Lung (tissue), 12 donors: ENCODE results near the gene REC114. TPM values are rescaled to one million over a fixed set of nuclear protein-coding genes. Genes with fewer than 3 reads are reported as not detected.

Source experiments
- ATAC-seq: fragments of 200-7000 bp; cut with Tn5 transposase; one replicate; pipeline ENCODE4 v1.9.1; 2020; ENCODE audit warnings: moderate number of reproducible peaks; ENCODE audit not compliant: insufficient read depth, low FRiP score
- DNase-seq, 3 donors: peaks; one replicate each; pipeline ENCODE4 v3.0.0-alpha.2; 2013 to 2017
- H3K27ac ChIP-seq, 2 donors: one replicate each; pipeline ENCODE4 v1.5.1; 2013; ENCODE audit warnings: mild to moderate bottlenecking in 2 of 2, moderate library complexity in 2 of 2, control low read depth in 1 of 2, inconsistent platforms in 1 of 2, low read depth in 1 of 2, low read length in 1 of 2
- H3K27me3 ChIP-seq, 3 donors: one replicate each; pipeline ENCODE4 v1.5.1; 2013; ENCODE audit warnings: low read length in 2 of 3; ENCODE audit not compliant: control insufficient read depth in 3 of 3, insufficient read depth in 3 of 3
- H3K36me3 ChIP-seq, 4 donors: one replicate each; pipeline ENCODE4 v1.5.1; 2013; ENCODE audit warnings: low read length in 4 of 4, mild to moderate bottlenecking in 1 of 4, moderate library complexity in 1 of 4; ENCODE audit not compliant: control insufficient read depth in 4 of 4, insufficient read depth in 4 of 4
- H3K4me1 ChIP-seq, 5 donors: one replicate each; pipeline ENCODE4 v1.5.1; 2013; ENCODE audit warnings: low read length in 5 of 5, mild to moderate bottlenecking in 2 of 5, moderate library complexity in 1 of 5; ENCODE audit not compliant: control insufficient read depth in 5 of 5, insufficient read depth in 5 of 5
- H3K4me3 ChIP-seq: one replicate; pipeline ENCODE4 v1.5.1; 2013; ENCODE audit warnings: mild to moderate bottlenecking, control low read depth, moderate library complexity
- H3K9ac ChIP-seq, 2 donors: one replicate each; pipeline ENCODE4 v1.5.1; 2013; ENCODE audit warnings: low read length in 2 of 2, control low read depth in 1 of 2; ENCODE audit not compliant: insufficient read depth in 1 of 2
- H3K9me3 ChIP-seq, 4 donors: one replicate each; pipeline ENCODE4 v1.5.1; 2013; ENCODE audit warnings: low read length in 3 of 4, mild to moderate bottlenecking in 1 of 4, moderate library complexity in 1 of 4; ENCODE audit not compliant: control insufficient read depth in 4 of 4, insufficient read depth in 3 of 4
- CTCF ChIP-seq: IDR thresholded peaks from 2 replicates; pipeline ENCODE4 v1.5.1; 2012; ENCODE audit warnings: mild to moderate bottlenecking; ENCODE audit errors: control extremely low read depth, extremely low read depth
- WGBS, 2 donors: extraction: QIAGEN DNeasy Blood & Tissue Kit; methylation state at CpG; one replicate each; pipeline ENCODE4 v1.1.7; 2013; 5-methylcytosine and 5-hydroxymethylcytosine counted together
- polyA plus RNA-seq, 2 donors: library from polyadenylated mRNA; stranded (reverse); fragments of 200-250 nt; gene quantifications; one replicate each; pipeline ENCODE4 v1.2.1, GENCODE V29; 2013
- total RNA-seq, 2 donors: library from RNA; depleted of rRNA in 1 of 2; stranded (reverse); fragments of >200 nt in 1 of 2; gene quantifications; one replicate each; pipeline ENCODE4 v1.2.1, GENCODE V29; 2014 to 2021
- donor health status: control.
- donor health status: control.
- donor health status: Bipolar disorder and iron deficiency.
- donor health status: healthy.
- donor health status: DM: yes; HTN: yes; CAD: no.

Gene REC114
- total and polyA plus RNA-seq, 4 donors = 0.15 TPM; not detected in 3

- no peaks in the 10 kb centered on the region for H3K27me3 ChIP-seq
- H3K9ac ChIP-seq = no peak overlapping the region
- TF ChIP-seq CTCF = no peak
- H3K4me1 ChIP-seq = peaks cover 0 to 2% (median 0%) of the 10 kb centered on the region in 5 donors
- no peak overlapping the region for H3K27ac ChIP-seq
- H3K4me3 ChIP-seq = no peak overlapping the region
- DNase-seq (no peak), ATAC-seq (no peak)
- H3K9me3 ChIP-seq = peaks cover 0 to 2% (median 0%) of the 10 kb centered on the region in 4 donors
- H3K36me3 ChIP-seq = no peaks in the 10 kb centered on the region
Observed at GRCh38 chr15:73403171-73403570, 39.8 kb upstream of the REC114 start.

GRCh38 chr15:73414876-73415275 is 28.1 kb upstream of the REC114 start:
- no peak for TF ChIP-seq CTCF
- H3K36me3 ChIP-seq = no peaks in the 10 kb centered on the region
- peaks cover 0 to 2% (median 0%) of the 10 kb centered on the region in 3 donors for H3K27me3 ChIP-seq
- DNase-seq = no peak
- no peaks in the 10 kb centered on the region for H3K4me1 ChIP-seq
- H3K4me3 ChIP-seq = no peak overlapping the region
- H3K9ac ChIP-seq = no peak overlapping the region
- no peak for ATAC-seq
- H3K9me3 ChIP-seq = no peaks in the 10 kb centered on the region
- H3K27ac ChIP-seq = no peak overlapping the region
- WGBS, 2 donors = 70 to 78% methylated on average over 3 of the region's 3 CpGs

GRCh38 chr15:73424506-73424905 is 18.5 kb upstream of the REC114 start:
- no peaks in the 10 kb centered on the region for H3K4me1 ChIP-seq
- TF ChIP-seq CTCF = no peak
- no peaks in the 10 kb centered on the region for H3K36me3 ChIP-seq
- H3K9ac ChIP-seq = no peak overlapping the region
- DNase-seq (no peak), ATAC-seq (no peak)
- H3K9me3 ChIP-seq = no peaks in the 10 kb centered on the region
- H3K4me3 ChIP-seq = no peak overlapping the region
- H3K27me3 ChIP-seq = peaks cover 0 to 4% (median 0%) of the 10 kb centered on the region in 3 donors
- H3K27ac ChIP-seq = no peak overlapping the region
- 89 to 90% methylated on average over 1 of the region's 1 CpG for WGBS, 2 donors

GRCh38 chr15:73425510-73425909 is 17.5 kb upstream of the REC114 start:
- no peaks in the 10 kb centered on the region for H3K36me3 ChIP-seq
- no peak for ATAC-seq
- WGBS, 2 donors = 67 to 70% methylated on average over 2 of the region's 2 CpGs
- no peak for TF ChIP-seq CTCF
- no peaks in the 10 kb centered on the region for H3K4me1 ChIP-seq
- H3K4me3 ChIP-seq = no peak overlapping the region
- peaks cover 0 to 4% (median 0%) of the 10 kb centered on the region in 3 donors for H3K27me3 ChIP-seq
- no peaks in the 10 kb centered on the region for H3K9me3 ChIP-seq
- DNase-seq = no peak
- H3K9ac ChIP-seq = no peak overlapping the region
- H3K27ac ChIP-seq = no peak overlapping the region
